ENCODE measurements around the gene NAV2. TPM values are rescaled to one million over a fixed set of nuclear protein-coding genes. Genes with fewer than 3 reads are reported as not detected.

The NAV2 gene
- total RNA-seq, 1 donor from 2014 or later, result 9.6 TPM

DNA sequence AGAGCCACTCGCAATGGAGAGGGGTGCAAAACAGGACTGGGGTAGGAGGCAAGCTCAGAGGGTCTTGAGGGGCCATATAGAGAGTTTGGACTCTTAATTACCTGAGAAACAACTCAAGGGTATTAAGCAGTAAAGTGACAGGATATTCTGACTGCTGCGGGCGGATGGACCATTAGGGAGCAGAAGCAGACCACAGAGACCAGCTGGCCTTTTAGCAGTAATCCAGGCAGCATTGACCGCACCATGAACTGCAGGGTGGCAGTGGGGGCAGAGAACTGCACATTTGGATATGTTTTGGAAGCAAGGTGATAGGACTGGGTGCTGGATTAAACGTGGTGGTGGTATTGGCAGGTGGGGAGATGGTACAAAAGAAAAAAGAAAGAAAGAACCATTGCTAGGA is 322.3 kb downstream of the NAV2 start:
- no peaks in the 10 kb centered on the region for H3K9me3 ChIP-seq (ENCODE audit: low read depth)
- Mint-ChIP-seq H3K4me1 (peaks cover 62% of the 10 kb centered on the region), H3K4me3 (no peak overlapping the region), H3K36me3 (peaks cover 20% of the 10 kb centered on the region), H3K27me3 (ENCODE audit: insufficient read depth, low read depth) (peaks cover 9% of the 10 kb centered on the region), H3K9me3 (no peaks in the 10 kb centered on the region), H3K27ac (no peak overlapping the region)
- TF ChIP-seq EZH2 (IDR thresholded peaks at IDR 0.05), result no peak
- TF ChIP-seq, protein P1, sequence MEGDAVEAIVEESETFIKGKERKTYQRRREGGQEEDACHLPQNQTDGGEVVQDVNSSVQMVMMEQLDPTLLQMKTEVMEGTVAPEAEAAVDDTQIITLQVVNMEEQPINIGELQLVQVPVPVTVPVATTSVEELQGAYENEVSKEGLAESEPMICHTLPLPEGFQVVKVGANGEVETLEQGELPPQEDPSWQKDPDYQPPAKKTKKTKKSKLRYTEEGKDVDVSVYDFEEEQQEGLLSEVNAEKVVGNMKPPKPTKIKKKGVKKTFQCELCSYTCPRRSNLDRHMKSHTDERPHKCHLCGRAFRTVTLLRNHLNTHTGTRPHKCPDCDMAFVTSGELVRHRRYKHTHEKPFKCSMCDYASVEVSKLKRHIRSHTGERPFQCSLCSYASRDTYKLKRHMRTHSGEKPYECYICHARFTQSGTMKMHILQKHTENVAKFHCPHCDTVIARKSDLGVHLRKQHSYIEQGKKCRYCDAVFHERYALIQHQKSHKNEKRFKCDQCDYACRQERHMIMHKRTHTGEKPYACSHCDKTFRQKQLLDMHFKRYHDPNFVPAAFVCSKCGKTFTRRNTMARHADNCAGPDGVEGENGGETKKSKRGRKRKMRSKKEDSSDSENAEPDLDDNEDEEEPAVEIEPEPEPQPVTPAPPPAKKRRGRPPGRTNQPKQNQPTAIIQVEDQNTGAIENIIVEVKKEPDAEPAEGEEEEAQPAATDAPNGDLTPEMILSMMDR (IDR thresholded peaks at IDR 0.05), result no peak
- TF ChIP-seq EZH2phosphoT487 (IDR thresholded peaks at IDR 0.05), result no peak
- H4K20me1 ChIP-seq (ENCODE audit: low read depth), result peaks cover 42% of the 10 kb centered on the region
- H3K36me3 ChIP-seq, result no peaks in the 10 kb centered on the region
- H3K4me3 ChIP-seq, result no peak overlapping the region
- no peak overlapping the region for H3K27ac ChIP-seq
- H3K4me1 ChIP-seq, result peaks cover 24% of the 10 kb centered on the region
- H3K4me2 ChIP-seq, result no peak overlapping the region
- no peaks in the 10 kb centered on the region for H3F3A ChIP-seq (ENCODE audit: low read depth)
- H3K27me3 ChIP-seq, result no peaks in the 10 kb centered on the region
- DNase-seq (ENCODE audit: low spot score), result no peak
- no peak overlapping the region for H3K9ac ChIP-seq
- H3K79me2 ChIP-seq (ENCODE audit: low read depth), result peaks cover 35% of the 10 kb centered on the region
- no peak overlapping the region for H2AFZ ChIP-seq (replicated peaks)

DNA sequence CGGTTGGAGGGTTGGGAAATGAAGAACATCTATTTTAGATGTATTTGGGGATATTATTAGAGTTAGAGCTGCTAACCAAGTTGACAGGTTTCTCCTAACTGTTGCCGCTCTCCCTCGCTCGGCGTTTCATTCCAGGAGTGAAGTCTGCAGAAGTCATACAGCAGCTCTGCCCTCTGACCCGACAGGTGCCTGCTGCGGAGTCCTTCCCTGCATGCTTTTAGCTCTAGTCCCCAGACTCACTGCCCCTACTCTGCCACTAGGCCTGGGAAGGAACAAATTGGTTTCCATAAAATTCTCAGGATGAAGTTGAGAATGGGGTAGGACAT is 322.7 kb downstream of the NAV2 start:
- H3K27ac ChIP-seq, result no peak overlapping the region
- H3K4me1 Mint-ChIP-seq, result peaks cover 61% of the 10 kb centered on the region
- H3K4me2 ChIP-seq, result no peak overlapping the region

DNA sequence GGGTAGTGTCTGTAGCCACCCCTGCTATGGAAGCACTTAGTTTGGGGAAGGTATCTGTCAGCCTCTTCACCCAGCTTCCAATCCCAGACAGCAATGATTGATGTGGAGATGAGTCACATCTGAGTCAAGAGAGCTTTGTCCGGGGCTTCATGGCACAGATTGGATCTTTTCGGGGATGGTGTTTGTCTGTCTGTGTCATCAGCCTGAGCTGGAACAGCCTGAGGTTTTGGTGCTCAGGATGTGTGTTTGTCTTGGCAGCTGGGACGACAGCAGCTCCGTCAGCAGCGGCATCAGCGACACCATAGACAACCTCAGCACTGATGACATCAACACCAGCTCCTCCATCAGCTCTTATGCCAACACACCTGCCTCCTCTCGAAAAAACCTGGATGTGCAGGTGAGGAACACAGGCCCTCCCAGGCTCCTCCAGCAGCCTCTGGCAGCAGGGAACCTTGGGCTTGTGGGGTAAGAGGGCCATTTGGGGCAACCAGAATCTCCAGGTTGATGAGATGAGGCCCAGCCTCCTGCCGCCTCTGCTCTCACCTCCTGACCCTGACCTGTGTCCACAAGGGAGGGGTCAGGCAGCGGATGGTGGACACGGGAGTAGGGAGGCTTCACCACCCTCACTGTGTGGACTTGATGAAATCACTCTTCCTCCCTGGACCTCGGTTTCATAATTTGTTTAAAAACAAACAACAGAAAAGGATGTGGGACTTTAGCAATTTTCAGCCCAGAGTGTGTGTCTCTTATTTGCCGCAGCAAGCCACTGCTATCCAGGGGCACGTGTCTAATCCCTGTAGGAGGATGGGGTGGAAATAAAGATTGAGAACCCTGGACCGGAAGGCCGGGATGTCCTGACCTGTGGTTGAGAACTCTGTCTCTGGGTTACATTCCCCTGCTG is 323.3 kb downstream of the NAV2 start:
- peaks cover 16% of the 10 kb centered on the region for H3K4me1 ChIP-seq
- H3K27ac ChIP-seq, result no peak overlapping the region
- TF ChIP-seq EZH2 (IDR thresholded peaks at IDR 0.05), result no peak
- no peak for TF ChIP-seq EZH2phosphoT487 (IDR thresholded peaks at IDR 0.05)
- TF ChIP-seq, protein P1 (IDR thresholded peaks at IDR 0.05), result no peak
- H3K27me3 ChIP-seq, result no peaks in the 10 kb centered on the region
- no peak overlapping the region for H3K4me3 ChIP-seq
- no peak overlapping the region for H3K4me3 Mint-ChIP-seq
- H3K9ac ChIP-seq, result no peak overlapping the region
- H2AFZ ChIP-seq (replicated peaks), result no peak overlapping the region
- H3K4me2 ChIP-seq, result no peak overlapping the region
- H3K36me3 ChIP-seq, result no peaks in the 10 kb centered on the region
- no peaks in the 10 kb centered on the region for H3K9me3 Mint-ChIP-seq
- H3F3A ChIP-seq (ENCODE audit: low read depth), result no peaks in the 10 kb centered on the region
- no peaks in the 10 kb centered on the region for H3K9me3 ChIP-seq (ENCODE audit: low read depth)
- H3K79me2 ChIP-seq (ENCODE audit: low read depth), result peaks cover 25% of the 10 kb centered on the region
- DNase-seq (ENCODE audit: low spot score), result no peak
- H4K20me1 ChIP-seq (ENCODE audit: low read depth), result peaks cover 42% of the 10 kb centered on the region
- H3K27me3 Mint-ChIP-seq (ENCODE audit: insufficient read depth, low read depth), result peaks cover 8% of the 10 kb centered on the region
- peaks cover 58% of the 10 kb centered on the region for H3K4me1 Mint-ChIP-seq
- H3K27ac Mint-ChIP-seq, result no peak overlapping the region
- peaks cover 28% of the 10 kb centered on the region for H3K36me3 Mint-ChIP-seq

More for the DNA sequence above, 322.7 kb downstream of the NAV2 start:
- Mint-ChIP-seq H3K4me3 (no peak overlapping the region), H3K27ac (no peak overlapping the region), H3K36me3 (peaks cover 24% of the 10 kb centered on the region), H3K27me3 (ENCODE audit: insufficient read depth, low read depth) (peaks cover 8% of the 10 kb centered on the region), H3K9me3 (no peaks in the 10 kb centered on the region)
- H3K4me1 ChIP-seq, result peaks cover 22% of the 10 kb centered on the region
- no peak overlapping the region for H3K4me3 ChIP-seq
- no peaks in the 10 kb centered on the region for H3K9me3 ChIP-seq (ENCODE audit: low read depth)
- no peaks in the 10 kb centered on the region for H3K36me3 ChIP-seq
- no peaks in the 10 kb centered on the region for H3K27me3 ChIP-seq
- H3F3A ChIP-seq (ENCODE audit: low read depth), result no peaks in the 10 kb centered on the region
- DNase-seq (ENCODE audit: low spot score), result no peak
- peaks cover 42% of the 10 kb centered on the region for H4K20me1 ChIP-seq (ENCODE audit: low read depth)
- TF ChIP-seq EZH2 (IDR thresholded peaks at IDR 0.05) (no peak), EZH2phosphoT487 (IDR thresholded peaks at IDR 0.05) (no peak)
- TF ChIP-seq, protein P1 (IDR thresholded peaks at IDR 0.05), result no peak
- no peak overlapping the region for H2AFZ ChIP-seq (replicated peaks)
- no peak overlapping the region for H3K9ac ChIP-seq
- H3K79me2 ChIP-seq (ENCODE audit: low read depth), result peaks cover 31% of the 10 kb centered on the region

Data from neural progenitor cell (in vitro differentiated cells).